HG02623 (cell line): Measurements from ENCODE around the gene PSG5.
"Not testable (repeated sequence)": the region's sequence is repeated elsewhere in the genome, so short reads cannot be mapped to it uniquely, and the experiment has no call there.

Experiments
- ATAC-seq: cut with Tn5 transposase; IDR thresholded peaks from one replicate; pipeline ENCODE4 v1.9.1; 2021; ENCODE audit warnings: moderate library complexity; ENCODE audit not compliant: unreplicated experiment

PSG5 gene

DNA sequence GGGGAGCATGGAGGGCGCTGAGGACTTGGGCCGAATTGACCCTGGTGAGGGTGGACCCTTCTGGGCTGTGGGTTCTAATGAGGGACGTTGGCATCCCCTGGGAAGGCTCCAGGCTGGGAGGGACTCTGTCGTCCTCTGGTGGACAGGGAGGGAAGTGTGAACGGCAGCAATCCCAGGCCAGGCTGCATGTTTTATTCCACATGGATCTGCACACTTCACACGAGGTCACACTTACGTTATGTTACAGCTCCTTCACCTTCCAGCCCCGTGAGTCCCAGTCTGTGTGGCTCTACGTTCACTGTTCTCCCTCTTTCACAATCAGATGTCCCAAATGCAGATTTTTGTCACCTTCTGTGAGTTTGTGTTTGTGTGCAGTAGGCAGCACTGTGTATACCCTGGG lies 1.8 kb upstream of the PSG5 start:
- ATAC-seq = not testable (repeated sequence)

DNA sequence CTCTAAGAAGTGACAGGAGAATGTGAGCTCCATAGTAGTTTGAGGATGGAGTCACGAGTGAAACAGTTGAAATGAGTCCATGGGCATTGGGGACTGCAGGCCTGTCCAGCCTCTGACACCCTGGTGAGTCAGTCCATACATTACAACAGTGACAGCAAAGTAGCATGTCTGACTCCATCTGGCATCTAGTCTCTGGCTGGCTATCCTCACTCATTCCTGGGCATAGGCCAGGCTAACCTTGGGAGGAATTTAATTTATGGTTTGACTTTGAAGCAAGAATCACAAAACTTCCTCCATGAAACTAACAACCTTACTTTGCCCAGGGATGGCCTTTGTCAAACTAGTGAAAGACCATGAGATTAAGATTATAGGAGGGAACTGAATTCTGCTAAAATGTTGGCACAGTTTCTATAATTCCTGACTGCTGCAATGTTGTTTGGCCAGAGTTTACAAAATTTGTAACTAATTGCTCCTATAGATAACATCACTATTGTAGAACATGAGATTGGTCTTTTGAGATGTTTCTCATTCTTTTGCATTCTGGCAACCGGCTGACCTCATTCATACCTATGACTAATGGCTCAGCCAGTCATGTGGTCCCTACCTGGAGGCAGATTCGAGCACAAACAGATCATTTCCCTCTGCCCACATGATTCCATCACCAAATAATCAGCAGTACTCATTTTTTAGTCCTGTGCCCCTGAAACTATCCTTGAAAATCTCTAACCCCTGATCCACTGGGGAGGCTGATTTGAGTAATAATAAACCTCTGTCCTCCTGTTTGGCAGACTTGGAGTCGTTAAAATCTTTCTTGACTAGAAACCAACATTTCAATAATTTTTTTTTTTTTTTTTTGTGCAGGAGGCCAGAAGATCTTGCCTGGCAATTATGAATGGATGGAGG lies 4.2 kb downstream of the PSG5 start:
- ATAC-seq = not testable (repeated sequence)

GRCh38 chr19:43179569-43180147 lies 6.7 kb downstream of the PSG5 start:
- ATAC-seq = not testable (repeated sequence)

GRCh38 chr19:43178577-43178976 lies 7.8 kb downstream of the PSG5 start:
- not testable (repeated sequence) for ATAC-seq

DNA sequence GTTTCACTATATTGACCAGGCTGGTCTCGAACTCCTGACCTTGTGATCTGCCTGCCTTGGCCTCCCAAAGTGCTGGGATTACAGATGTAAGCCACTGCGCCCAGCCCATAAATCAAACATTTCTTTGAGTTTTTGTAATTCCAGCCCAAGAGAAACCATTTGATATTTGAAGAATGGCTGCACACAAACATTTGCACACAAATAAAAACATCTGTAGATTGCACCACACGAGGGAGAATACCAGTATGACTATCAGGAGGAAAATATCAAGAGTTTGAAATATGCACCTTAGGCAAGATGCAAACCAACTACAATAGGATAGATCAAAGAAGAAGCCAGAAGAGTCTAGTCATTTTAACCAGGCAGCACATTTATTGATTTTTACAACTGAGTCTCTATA lies 20.4 kb downstream of the PSG5 start:
- ATAC-seq = not testable (repeated sequence)

- not testable (repeated sequence) for ATAC-seq
Observed at GRCh38 chr19:43163135-43163534, 23.2 kb downstream of the PSG5 start.

GRCh38 chr19:43162261-43162660 lies 24.1 kb downstream of the PSG5 start:
- ATAC-seq = not testable (repeated sequence)

DNA sequence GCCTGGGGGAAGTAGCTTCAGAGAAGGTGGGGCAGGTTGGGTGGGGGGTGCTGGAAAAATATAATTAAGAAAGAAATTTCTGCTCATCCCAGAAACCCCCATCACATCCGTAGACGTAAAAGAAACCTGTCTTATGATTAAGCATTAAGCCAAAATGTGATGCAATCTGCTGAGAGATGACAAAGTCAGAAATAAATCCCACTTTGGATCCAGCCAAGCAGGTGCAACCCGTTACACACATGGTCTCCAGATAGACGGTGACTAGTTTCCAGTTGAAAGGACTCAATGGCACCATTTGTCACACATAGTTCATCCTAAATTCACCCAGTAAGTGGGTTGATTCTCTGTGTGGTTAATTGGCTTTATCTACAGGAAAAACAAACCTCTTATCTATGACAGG lies 34.1 kb downstream of the PSG5 start:
- no peak for ATAC-seq

GRCh38 chr19:43149788-43150187 lies 36.5 kb downstream of the PSG5 start:
- not testable (repeated sequence) for ATAC-seq

- no peak for ATAC-seq
Observed at GRCh38 chr19:43148233-43148632, 38.1 kb downstream of the PSG5 start.

DNA sequence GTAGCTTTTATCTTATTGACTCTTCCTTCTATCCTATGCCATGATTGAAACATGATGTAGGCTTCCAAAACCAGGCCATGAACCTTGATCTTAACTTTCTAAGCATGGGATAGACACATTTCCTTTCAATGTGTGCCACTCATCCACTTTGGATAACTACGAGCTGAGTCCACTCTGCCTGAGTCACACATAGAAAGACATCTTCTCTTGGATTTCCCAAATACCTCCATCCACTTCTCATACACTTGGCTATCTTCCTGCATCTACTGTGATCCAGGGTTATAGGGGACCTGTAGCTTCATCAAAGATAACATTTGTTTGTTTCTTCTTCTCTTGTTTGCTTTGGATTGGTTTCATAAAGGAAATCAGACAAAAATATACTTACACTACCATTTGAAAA lies 44.6 kb downstream of the PSG5 start:
- ATAC-seq = not testable (repeated sequence)

GRCh38 chr19:43132696-43133095 lies 53.6 kb downstream of the PSG5 start:
- ATAC-seq = no peak

DNA sequence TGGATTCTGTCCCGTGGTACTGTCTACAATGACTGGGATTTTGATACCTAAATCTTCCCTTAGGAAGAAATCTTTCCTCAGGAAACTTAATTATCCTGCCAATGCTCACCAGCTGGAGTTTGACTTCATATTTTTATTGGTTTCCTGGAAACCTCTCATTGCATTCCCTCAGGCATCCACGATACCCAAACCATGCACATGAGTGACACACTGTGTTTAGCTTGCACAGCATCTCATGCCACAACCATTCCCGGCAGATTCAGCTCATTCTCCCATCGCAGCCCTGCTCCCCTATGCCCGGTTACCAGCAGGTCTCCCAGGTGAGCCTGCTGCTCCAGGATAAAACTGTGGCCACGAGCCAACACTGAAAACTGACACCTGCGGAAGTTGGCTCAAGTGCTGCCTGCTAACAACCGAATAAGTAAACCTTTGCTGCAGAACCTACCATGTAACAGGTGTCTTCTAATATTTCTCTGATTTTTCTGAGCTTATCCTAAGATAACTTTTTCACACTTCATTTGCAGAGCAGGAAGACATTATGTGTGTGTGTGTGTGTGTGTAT lies 55.0 kb downstream of the PSG5 start:
- not testable (repeated sequence) for ATAC-seq

DNA sequence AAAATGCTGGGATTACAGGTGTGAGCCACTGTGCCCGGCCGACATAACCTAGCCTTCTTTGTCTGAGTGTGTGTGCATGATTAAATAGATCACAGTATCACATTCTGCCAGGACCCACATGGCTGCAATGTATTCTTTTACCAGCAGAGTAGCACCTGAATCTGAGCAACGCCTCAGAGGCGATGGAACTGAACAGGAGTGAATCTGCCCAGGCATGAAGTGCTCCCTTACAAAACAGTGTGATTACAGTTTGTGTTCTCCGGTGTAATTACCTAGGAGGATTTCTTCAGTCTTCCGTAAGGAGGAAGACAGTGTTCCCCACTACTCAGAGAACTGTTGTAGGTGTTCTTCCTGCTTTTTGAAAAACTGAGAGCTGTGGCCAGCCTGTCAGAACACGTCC lies 57.1 kb downstream of the PSG5 start:
- ATAC-seq = not testable (repeated sequence)

- not testable (repeated sequence) for ATAC-seq
Observed at GRCh38 chr19:43127336-43127735, 59.0 kb downstream of the PSG5 start.

DNA sequence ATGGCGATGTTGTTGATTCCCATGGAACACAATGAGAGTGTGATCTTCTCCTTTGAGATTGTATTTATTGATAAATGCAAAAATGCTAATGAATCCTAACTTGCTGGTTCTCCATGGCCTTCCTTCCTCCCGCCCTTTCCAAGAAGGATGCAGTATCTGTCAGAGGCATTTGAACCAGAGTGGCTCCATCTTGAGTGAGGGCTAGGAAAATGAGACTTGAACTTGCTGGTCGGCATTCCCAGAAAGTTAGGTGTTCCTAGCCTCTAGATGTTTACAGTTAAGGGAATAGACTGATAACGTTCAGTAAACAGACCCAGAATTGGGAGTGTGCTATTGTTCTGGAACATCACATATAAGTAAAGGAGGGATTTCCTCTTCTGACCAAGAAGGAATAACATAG lies 59.6 kb downstream of the PSG5 start:
- no peak for ATAC-seq

DNA sequence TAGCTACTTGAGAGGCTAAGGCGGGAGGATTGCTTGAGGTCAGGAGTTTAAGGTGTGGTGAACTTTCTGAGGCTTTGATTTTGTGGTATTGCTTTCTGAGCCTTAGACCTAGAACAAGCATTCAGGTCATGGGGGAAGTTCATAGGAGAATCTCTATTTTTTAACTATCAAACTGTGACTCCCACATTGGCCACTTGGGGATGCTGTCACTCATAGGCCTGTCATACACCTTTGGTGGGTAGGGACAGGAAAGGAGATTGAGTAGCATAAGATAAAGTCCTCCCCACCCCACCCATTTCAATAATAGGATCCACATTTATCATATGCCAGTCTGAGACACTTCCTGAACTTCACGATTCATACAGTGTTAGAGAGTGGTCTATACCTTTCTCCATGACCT lies 62.0 kb downstream of the PSG5 start:
- ATAC-seq = no peak

GRCh38 chr19:43120433-43121026 lies 65.8 kb downstream of the PSG5 start:
- not testable (repeated sequence) for ATAC-seq

DNA sequence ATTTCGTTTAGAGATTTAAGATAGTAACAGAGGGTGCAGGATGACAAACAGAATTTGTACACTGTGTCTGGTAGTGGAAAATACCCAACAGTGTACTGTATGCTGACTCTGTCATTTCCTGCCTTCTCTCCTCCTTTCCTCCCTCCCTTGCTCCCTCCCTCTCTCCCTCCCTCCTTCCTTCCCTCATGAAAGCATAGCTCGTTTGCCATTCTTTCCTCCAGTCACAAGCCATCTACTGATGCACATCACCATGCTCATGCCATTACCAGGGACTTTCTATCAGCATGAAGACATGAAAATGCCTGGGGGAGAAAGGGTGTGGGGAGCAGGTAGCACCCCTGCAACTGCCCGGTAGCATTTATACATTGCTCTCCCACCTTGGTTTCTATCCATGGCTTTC lies 66.8 kb downstream of the PSG5 start:
- ATAC-seq = not testable (repeated sequence)
